Measurements from ENCODE around the gene ADAD2. TPM values are rescaled to one million over a fixed set of nuclear protein-coding genes. Genes with fewer than 3 reads are reported as not detected.
A peak's percentile ranks its signal among the peaks of the same experiment; 100 is the strongest.

Gene ADAD2
- total and polyA plus RNA-seq, 3 experiments from 2014 or later = 0.40 TPM; not detected in 2

DNA sequence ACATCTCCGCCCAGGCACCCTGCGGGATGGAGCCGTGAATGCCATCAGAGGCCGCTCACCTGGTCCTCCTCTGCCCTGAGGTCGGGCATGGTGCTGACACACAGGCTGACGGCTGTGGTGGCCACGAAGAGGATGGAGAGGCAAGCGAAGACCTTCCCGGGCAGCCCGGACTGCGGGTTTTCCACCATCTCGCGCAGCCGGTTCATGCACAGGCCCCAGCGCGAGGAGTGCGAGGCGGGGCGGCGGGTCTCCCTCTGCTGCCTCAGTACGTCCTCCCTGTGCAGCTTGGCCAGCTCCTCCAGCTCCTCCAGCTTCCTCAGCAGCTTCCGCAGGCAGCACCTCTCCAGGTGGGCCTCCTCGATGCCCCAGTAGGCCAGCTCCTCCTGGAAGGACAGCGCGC, 45.7 kb downstream of the ADAD2 start:
- H3K4me3 ChIP-seq (ENCODE audit: low read length) = no peak overlapping the region
- no peaks in the 10 kb centered on the region for H3K4me1 Mint-ChIP-seq
- no peaks in the 10 kb centered on the region for H3K9me3 ChIP-seq (ENCODE audit: low read length)
- no peaks in the 10 kb centered on the region for H3K36me3 Mint-ChIP-seq
- DNase-seq = no peak
- peaks cover 11 to 36% of the 10 kb centered on the region in 2 donors for H3K27me3 Mint-ChIP-seq
- no peaks in the 10 kb centered on the region for H3K36me3 ChIP-seq (ENCODE audit: insufficient read depth, low read length)
- POLR2A ChIA-PET = no interaction called here
- H3K27me3 ChIP-seq (ENCODE audit: insufficient read depth, low read length, poor library complexity, severe bottlenecking) = peaks cover 6% of the 10 kb centered on the region
- H3K27ac Mint-ChIP-seq = no peak overlapping the region
- no peaks in the 10 kb centered on the region for H3K9me3 Mint-ChIP-seq
- no peaks in the 10 kb centered on the region for H3K4me1 ChIP-seq (ENCODE audit: insufficient read depth, low read length)
- H3K4me3 Mint-ChIP-seq = no peak overlapping the region
- CTCF ChIA-PET = interaction anchor here (1.0 kb wide), 1 partner anchor 41 kb away, joined by 3 read pairs; no protein-coding TSS in a partner anchor
- H3K27ac ChIP-seq (ENCODE audit: low read depth, low read length) = no peak overlapping the region

DNA sequence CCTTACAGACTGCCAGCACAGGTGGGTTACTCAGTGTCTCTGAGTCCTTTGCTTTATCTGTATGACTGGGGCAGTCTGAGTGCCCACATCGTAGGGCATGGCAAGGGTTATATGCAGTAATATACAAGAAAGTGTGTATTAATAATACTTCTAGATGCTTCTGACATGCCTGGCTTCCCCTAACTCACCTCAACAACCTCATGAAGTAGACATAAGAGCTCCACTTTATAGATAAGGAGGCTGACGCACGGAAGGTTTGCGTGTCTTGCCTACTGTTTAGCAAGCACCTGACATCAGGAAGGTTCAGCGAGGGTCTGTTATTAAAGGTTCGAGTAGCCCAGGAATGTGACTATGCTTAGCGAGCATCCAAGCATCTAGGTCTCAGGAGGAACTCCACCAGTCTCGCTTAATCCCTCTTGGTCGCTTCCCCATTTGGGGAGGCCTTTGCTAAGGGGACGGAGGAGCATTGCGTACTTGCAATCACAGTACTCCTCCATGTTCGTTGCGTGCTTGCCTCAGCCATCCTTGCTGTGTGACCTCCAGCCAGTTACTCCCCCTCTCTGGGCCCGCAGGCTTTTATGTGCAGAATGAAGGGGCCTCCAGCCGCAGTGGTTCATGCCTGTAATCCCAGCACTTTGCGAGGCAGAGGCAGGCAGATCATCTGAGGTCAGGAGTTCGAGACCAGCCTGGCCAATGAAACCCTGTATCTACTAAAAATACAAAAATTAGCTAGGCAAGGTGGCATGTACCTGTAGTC, 47.2 kb downstream of the ADAD2 start:
- Mint-ChIP-seq H3K4me3 (no peak overlapping the region), H3K27ac (no peak overlapping the region), H3K9me3 (no peaks in the 10 kb centered on the region), H3K4me1 (no peaks in the 10 kb centered on the region), H3K36me3 (no peaks in the 10 kb centered on the region), H3K27me3 (peaks cover 12 to 41% of the 10 kb centered on the region in 2 donors)
- ChIA-PET CTCF (no interaction called here), POLR2A (no interaction called here)
- peaks cover 6% of the 10 kb centered on the region for H3K27me3 ChIP-seq (ENCODE audit: insufficient read depth, low read length, poor library complexity, severe bottlenecking)
- H3K4me3 ChIP-seq (ENCODE audit: low read length) = no peak overlapping the region
- H3K27ac ChIP-seq (ENCODE audit: low read depth, low read length) = no peak overlapping the region
- DNase-seq = no peak
- H3K36me3 ChIP-seq (ENCODE audit: insufficient read depth, low read length) = no peaks in the 10 kb centered on the region
- H3K9me3 ChIP-seq (ENCODE audit: low read length) = no peaks in the 10 kb centered on the region
- H3K4me1 ChIP-seq (ENCODE audit: insufficient read depth, low read length) = no peaks in the 10 kb centered on the region

DNA sequence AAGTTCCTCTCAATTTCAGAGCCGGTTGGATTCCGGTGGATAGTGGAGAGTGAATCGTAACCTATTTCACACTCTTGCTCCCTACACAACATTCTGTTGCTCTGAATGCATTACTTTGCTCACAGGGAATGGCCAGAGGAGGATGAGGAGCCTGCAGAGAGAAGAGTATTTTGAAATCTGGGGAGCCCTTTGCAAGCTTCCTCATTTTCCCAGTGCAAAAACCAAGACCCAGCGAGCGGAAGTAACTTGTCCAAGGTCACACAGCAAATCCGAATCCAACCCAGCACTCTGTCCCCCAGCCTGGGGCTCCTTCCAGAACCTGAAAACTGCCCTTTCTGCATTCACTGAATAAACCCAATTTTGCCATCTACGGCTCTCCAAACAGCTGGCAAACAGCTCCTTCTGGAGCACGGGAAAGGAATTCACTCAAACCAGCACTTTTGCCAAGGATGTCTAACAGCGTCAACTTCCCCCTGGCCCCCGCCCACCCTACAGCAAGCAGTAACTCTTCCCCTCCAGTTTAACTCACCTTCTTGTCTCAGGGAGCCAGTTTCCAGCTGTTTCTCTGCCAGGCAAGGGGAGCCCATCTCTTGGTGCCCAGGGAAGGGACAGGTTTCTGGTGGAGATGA, 48.3 kb downstream of the ADAD2 start:
- H3K9me3 ChIP-seq (ENCODE audit: low read length) = no peaks in the 10 kb centered on the region
- no peak overlapping the region for H3K4me3 Mint-ChIP-seq
- no peak overlapping the region for H3K4me3 ChIP-seq (ENCODE audit: low read length)
- no peaks in the 10 kb centered on the region for H3K36me3 Mint-ChIP-seq
- ChIA-PET CTCF (interaction anchor here (0.8 kb wide), 1 partner anchor 38 kb away, joined by 3 read pairs; no protein-coding TSS in a partner anchor), POLR2A (no interaction called here)
- no peaks in the 10 kb centered on the region for H3K36me3 ChIP-seq (ENCODE audit: insufficient read depth, low read length)
- no peak overlapping the region for H3K27ac ChIP-seq (ENCODE audit: low read depth, low read length)
- H3K27me3 Mint-ChIP-seq = peaks cover 12 to 51% of the 10 kb centered on the region in 2 donors
- no peak for DNase-seq
- peaks cover 6% of the 10 kb centered on the region for H3K27me3 ChIP-seq (ENCODE audit: insufficient read depth, low read length, poor library complexity, severe bottlenecking)
- H3K4me1 ChIP-seq (ENCODE audit: insufficient read depth, low read length) = no peaks in the 10 kb centered on the region
- H3K9me3 Mint-ChIP-seq = peaks cover 0 to 1% (median 0%) of the 10 kb centered on the region in 5 donors
- no peaks in the 10 kb centered on the region for H3K4me1 Mint-ChIP-seq
- no peak overlapping the region for H3K27ac Mint-ChIP-seq

DNA sequence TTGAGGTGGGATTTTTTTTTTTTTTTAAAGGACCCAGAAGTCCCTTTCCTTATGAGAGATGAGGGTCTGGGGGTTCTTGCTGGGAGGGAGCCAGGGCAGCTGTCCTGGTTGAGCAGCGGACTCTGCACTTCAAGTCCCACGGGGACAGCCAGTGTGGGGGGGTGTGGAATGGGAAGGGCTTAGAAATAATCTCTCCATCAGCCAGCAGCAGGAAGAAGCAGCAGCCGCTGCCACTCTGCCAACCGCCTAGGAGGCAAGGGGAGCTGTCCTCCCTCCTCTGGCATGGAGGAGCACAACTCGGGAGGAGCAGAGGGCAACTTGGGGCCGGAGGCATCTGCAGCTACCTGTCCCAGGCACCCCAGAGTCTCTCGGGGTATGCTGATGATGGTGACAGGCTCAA, 49.0 kb downstream of the ADAD2 start, which contains the start of gene KCNG4:
Gene KCNG4, minus strand, starts transcription at position 104 of the 400 bp plus-strand sequence. CDS start 2,527 bp downstream, outside the sequence.
- Mint-ChIP-seq H3K4me3 (no peak within 1 kb of the TSS), H3K36me3 (no peaks in the 10 kb centered on the region), H3K27ac (no peak within 1 kb of the TSS), H3K9me3 (peaks cover 0 to 3% (median 0%) of the 10 kb centered on the region in 5 donors), H3K27me3 (peaks cover 12 to 53% of the 10 kb centered on the region in 2 donors), H3K4me1 (no peaks in the 10 kb centered on the region)
- CTCF ChIA-PET = interaction anchor here (0.8 kb wide), 1 partner anchor 37 kb away, joined by 3 read pairs; no protein-coding TSS in a partner anchor
- no peak for DNase-seq
- Histone ChIP-seq H3K36me3 (ENCODE audit: insufficient read depth, low read length) (no peaks in the 10 kb centered on the region), H3K4me3 (ENCODE audit: low read length) (no peak within 1 kb of the TSS), H3K27me3 (ENCODE audit: insufficient read depth, low read length, poor library complexity, severe bottlenecking) (peaks cover 6% of the 10 kb centered on the region), H3K4me1 (ENCODE audit: insufficient read depth, low read length) (no peaks in the 10 kb centered on the region), H3K27ac (ENCODE audit: low read depth, low read length) (no peak within 1 kb of the TSS), H3K9me3 (ENCODE audit: low read length) (no peaks in the 10 kb centered on the region)
- POLR2A ChIA-PET = no interaction called here

GRCh38 chr16:84240455-84240854, 49.5 kb downstream of the ADAD2 start:
- CTCF ChIA-PET = no interaction called here
- peaks cover 12 to 53% of the 10 kb centered on the region in 2 donors for H3K27me3 Mint-ChIP-seq

DNA sequence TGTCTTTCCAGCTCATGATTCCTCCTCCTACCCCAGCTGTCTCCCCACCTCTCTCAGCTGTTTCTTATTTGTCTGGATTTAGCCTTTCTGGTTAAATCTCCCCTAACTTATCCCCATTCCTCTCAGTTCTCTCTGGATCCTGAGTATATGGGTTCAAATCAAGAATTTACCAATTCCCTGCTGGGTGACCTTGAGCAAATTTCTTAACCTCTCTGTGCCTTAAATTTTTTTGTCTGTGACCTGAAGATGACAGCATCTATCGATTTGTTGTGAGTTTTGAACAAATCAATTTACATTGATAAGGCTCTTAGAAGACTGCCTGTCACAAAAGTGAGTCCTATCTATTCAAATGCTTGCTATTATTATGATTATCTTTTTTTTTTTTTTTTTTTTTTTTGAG, 50.8 kb downstream of the ADAD2 start:
- Mint-ChIP-seq H3K27ac (peak overlapping the region in 1 of 8 donors; percentile 22), H3K4me1 (no peaks in the 10 kb centered on the region), H3K36me3 (no peaks in the 10 kb centered on the region), H3K27me3 (peaks cover 12 to 57% of the 10 kb centered on the region in 2 donors), H3K9me3 (peaks cover 0 to 3% (median 0%) of the 10 kb centered on the region in 5 donors), H3K4me3 (no peak overlapping the region)
- Histone ChIP-seq H3K27ac (ENCODE audit: low read depth, low read length) (no peak overlapping the region), H3K36me3 (ENCODE audit: insufficient read depth, low read length) (no peaks in the 10 kb centered on the region), H3K4me1 (ENCODE audit: insufficient read depth, low read length) (no peaks in the 10 kb centered on the region), H3K4me3 (ENCODE audit: low read length) (no peak overlapping the region), H3K27me3 (ENCODE audit: insufficient read depth, low read length, poor library complexity, severe bottlenecking) (peaks cover 6% of the 10 kb centered on the region), H3K9me3 (ENCODE audit: low read length) (no peaks in the 10 kb centered on the region)
- POLR2A ChIA-PET = no interaction called here
- CTCF ChIA-PET = interaction anchor here (0.7 kb wide), 1 partner anchor 671 kb away, joined by 4 read pairs; no protein-coding TSS in a partner anchor
- DNase-seq = no peak

More at GRCh38 chr16:84240455-84240854, 49.5 kb downstream of the ADAD2 start:
- H3K36me3 Mint-ChIP-seq = no peaks in the 10 kb centered on the region
- no peak overlapping the region for H3K27ac Mint-ChIP-seq
- Histone ChIP-seq H3K4me1 (ENCODE audit: insufficient read depth, low read length) (no peaks in the 10 kb centered on the region), H3K36me3 (ENCODE audit: insufficient read depth, low read length) (no peaks in the 10 kb centered on the region), H3K27ac (ENCODE audit: low read depth, low read length) (no peak overlapping the region), H3K4me3 (ENCODE audit: low read length) (no peak overlapping the region), H3K9me3 (ENCODE audit: low read length) (no peaks in the 10 kb centered on the region), H3K27me3 (ENCODE audit: insufficient read depth, low read length, poor library complexity, severe bottlenecking) (peaks cover 6% of the 10 kb centered on the region)
- H3K4me1 Mint-ChIP-seq = no peaks in the 10 kb centered on the region
- no peak overlapping the region for H3K4me3 Mint-ChIP-seq
- no peak for DNase-seq
- POLR2A ChIA-PET = no interaction called here
- H3K9me3 Mint-ChIP-seq = peaks cover 0 to 3% (median 0%) of the 10 kb centered on the region in 5 donors

- Histone ChIP-seq H3K4me3 (ENCODE audit: low read length) (no peak overlapping the region), H3K27me3 (ENCODE audit: insufficient read depth, low read length, poor library complexity, severe bottlenecking) (peaks cover 6% of the 10 kb centered on the region), H3K4me1 (ENCODE audit: insufficient read depth, low read length) (no peaks in the 10 kb centered on the region), H3K27ac (ENCODE audit: low read depth, low read length) (no peak overlapping the region), H3K36me3 (ENCODE audit: insufficient read depth, low read length) (no peaks in the 10 kb centered on the region), H3K9me3 (ENCODE audit: low read length) (no peaks in the 10 kb centered on the region)
- ChIA-PET CTCF (no interaction called here), POLR2A (no interaction called here)
- Mint-ChIP-seq H3K27me3 (peaks cover 12 to 50% of the 10 kb centered on the region in 2 donors), H3K4me3 (no peak overlapping the region), H3K4me1 (no peaks in the 10 kb centered on the region), H3K27ac (no peak overlapping the region), H3K9me3 (peaks cover 0 to 3% (median 0%) of the 10 kb centered on the region in 5 donors), H3K36me3 (no peaks in the 10 kb centered on the region)
- DNase-seq = no peak
Measured at GRCh38 chr16:84242839-84243238, 51.9 kb downstream of the ADAD2 start.

DNA sequence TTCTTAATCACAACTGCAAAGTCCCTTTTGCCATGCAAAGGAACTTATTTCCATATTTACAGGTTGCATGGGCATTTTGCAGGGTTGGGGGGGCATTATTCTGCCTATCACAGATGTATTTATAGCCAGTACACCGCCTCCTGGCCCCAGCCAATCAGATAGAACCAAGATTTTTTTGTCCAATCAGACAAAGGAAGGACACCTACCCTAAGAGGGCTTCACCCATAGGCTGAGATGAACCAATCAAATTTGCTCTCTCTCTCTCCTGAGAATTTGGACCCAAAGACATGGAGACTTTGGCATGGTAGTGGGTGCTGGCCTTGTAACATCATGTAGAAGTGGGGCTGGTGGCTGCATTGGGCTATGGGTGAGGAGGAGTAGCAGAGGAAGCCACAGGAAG, 52.8 kb downstream of the ADAD2 start:
- H3K36me3 Mint-ChIP-seq = no peaks in the 10 kb centered on the region
- H3K4me3 Mint-ChIP-seq = no peak overlapping the region
- Histone ChIP-seq H3K27ac (ENCODE audit: low read depth, low read length) (no peak overlapping the region), H3K4me1 (ENCODE audit: insufficient read depth, low read length) (no peaks in the 10 kb centered on the region), H3K27me3 (ENCODE audit: insufficient read depth, low read length, poor library complexity, severe bottlenecking) (peaks cover 6% of the 10 kb centered on the region), H3K4me3 (ENCODE audit: low read length) (no peak overlapping the region), H3K36me3 (ENCODE audit: insufficient read depth, low read length) (no peaks in the 10 kb centered on the region), H3K9me3 (ENCODE audit: low read length) (no peaks in the 10 kb centered on the region)
- CTCF ChIA-PET = no interaction called here
- POLR2A ChIA-PET = no interaction called here
- no peaks in the 10 kb centered on the region for H3K4me1 Mint-ChIP-seq
- DNase-seq = no peak
- H3K27me3 Mint-ChIP-seq = peaks cover 12 to 47% of the 10 kb centered on the region in 2 donors
- H3K27ac Mint-ChIP-seq = no peak overlapping the region
- peaks cover 0 to 3% (median 0%) of the 10 kb centered on the region in 5 donors for H3K9me3 Mint-ChIP-seq
